ENCODE data around the gene MRPL48.

DNA sequence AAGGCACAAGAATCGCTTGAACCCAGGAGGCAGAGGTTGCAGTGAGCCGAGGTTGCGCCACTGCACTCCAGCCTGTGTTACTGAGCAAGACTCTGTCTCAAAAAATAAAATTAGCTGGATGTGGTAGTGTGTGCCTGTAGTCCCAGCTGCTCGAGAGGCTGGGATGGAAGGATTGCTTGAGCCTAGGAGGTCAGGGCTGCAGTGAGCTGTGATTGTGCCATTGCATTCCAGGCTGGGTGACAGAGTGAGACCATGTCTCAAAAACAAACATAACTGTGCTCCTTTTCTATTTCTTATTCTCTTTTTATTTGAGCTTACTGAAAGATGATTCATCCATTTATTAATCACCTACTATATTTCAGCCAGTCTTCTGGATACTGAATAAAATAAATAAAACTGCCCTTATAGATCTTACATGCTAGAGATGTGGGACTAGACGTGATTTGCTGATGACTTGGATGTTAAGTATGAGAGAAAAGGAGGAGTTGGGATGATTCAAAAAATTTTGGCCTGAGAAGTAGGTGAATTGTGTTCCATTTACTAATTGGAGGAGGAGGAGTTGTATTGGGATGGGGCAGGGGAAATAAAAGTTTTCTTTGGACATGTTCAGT is 107.2 kb downstream of the MRPL48 start:
- TF ChIP-seq POLR2A (IDR thresholded peaks at IDR 0.05) (no peak), CTCF (IDR thresholded peaks at IDR 0.05) (no peak)
